Dedifferentiated amniotic fluid mesenchymal stem cell (primary cell): ENCODE data around the gene RBM38.

Experiments used
- DNase-seq: peaks from one replicate; pipeline ENCODE4 v3.0.0-alpha.2; 2016; ENCODE audit errors: extremely low spot score

RBM38 gene

GRCh38 chr20:57391439-57392301, 474 bp downstream of the RBM38 start:
- DNase-seq = no peak

GRCh38 chr20:57392512-57393271, 1.5 kb downstream of the RBM38 start:
- no peak for DNase-seq

- DNase-seq = no peak
Observed at GRCh38 chr20:57393321-57394120, 2.3 kb downstream of the RBM38 start.

GRCh38 chr20:57394121-57395082, 3.2 kb downstream of the RBM38 start:
- no peak for DNase-seq

- no peak for DNase-seq
Observed at GRCh38 chr20:57395111-57395966, 4.1 kb downstream of the RBM38 start.

GRCh38 chr20:57396212-57396983, 5.2 kb downstream of the RBM38 start:
- DNase-seq = no peak

GRCh38 chr20:57396984-57397692, 5.9 kb downstream of the RBM38 start:
- no peak for DNase-seq

GRCh38 chr20:57397693-57398108, 6.5 kb downstream of the RBM38 start:
- no peak for DNase-seq

GRCh38 chr20:57398231-57398821, 7.1 kb downstream of the RBM38 start:
- no peak for DNase-seq

GRCh38 chr20:57398901-57399535, 7.8 kb downstream of the RBM38 start:
- no peak for DNase-seq

- no peak for DNase-seq
Observed at GRCh38 chr20:57399587-57400155, 8.5 kb downstream of the RBM38 start.

- DNase-seq = no peak
Observed at GRCh38 chr20:57400231-57400701, 9.1 kb downstream of the RBM38 start.

- DNase-seq = no peak
Observed at GRCh38 chr20:57400821-57401564, 9.8 kb downstream of the RBM38 start.

GRCh38 chr20:57401565-57401918, 10.3 kb downstream of the RBM38 start:
- no peak for DNase-seq

GRCh38 chr20:57402206-57403125, 11.3 kb downstream of the RBM38 start:
- DNase-seq = no peak
